Measurements from ENCODE around the gene SMTNL1.

DNA sequence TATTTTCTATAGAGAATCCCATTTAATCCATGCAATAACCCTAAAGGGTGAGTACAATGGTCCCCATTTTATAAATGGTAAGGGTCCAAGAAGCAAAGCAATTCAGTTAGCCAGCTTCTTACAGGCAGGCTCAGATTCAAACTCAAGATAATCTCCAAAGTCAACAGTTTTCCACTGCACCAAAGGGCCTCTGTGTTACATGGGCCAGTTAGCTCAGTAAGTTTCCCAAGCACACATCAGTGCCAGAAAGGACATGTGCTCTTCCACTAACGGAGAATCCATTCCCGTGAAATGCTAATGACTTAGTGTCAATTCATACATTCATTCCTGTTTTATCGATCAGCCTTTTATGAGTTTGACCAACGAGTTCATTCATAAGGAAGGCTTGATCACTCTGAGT, 32.9 kb upstream of the SMTNL1 start:
- TF ChIP-seq, protein P1, sequence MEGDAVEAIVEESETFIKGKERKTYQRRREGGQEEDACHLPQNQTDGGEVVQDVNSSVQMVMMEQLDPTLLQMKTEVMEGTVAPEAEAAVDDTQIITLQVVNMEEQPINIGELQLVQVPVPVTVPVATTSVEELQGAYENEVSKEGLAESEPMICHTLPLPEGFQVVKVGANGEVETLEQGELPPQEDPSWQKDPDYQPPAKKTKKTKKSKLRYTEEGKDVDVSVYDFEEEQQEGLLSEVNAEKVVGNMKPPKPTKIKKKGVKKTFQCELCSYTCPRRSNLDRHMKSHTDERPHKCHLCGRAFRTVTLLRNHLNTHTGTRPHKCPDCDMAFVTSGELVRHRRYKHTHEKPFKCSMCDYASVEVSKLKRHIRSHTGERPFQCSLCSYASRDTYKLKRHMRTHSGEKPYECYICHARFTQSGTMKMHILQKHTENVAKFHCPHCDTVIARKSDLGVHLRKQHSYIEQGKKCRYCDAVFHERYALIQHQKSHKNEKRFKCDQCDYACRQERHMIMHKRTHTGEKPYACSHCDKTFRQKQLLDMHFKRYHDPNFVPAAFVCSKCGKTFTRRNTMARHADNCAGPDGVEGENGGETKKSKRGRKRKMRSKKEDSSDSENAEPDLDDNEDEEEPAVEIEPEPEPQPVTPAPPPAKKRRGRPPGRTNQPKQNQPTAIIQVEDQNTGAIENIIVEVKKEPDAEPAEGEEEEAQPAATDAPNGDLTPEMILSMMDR (IDR thresholded peaks at IDR 0.05; ENCODE audit: low read depth, low read length, missing input control) = no peak
- TF ChIP-seq FOXA1 (IDR thresholded peaks at IDR 0.05) (no peak), RAD21 (IDR thresholded peaks at IDR 0.05) (no peak), JUND (IDR thresholded peaks at IDR 0.05) (no peak), GABPA (IDR thresholded peaks at IDR 0.05 in 1 of 2, conservative IDR thresholded peaks at IDR 0.05 in 1 of 2) (no peak), TAF1 (conservative IDR thresholded peaks at IDR 0.05) (no peak), YY1 (IDR thresholded peaks at IDR 0.05) (no peak)
- TF ChIP-seq, protein P2, sequence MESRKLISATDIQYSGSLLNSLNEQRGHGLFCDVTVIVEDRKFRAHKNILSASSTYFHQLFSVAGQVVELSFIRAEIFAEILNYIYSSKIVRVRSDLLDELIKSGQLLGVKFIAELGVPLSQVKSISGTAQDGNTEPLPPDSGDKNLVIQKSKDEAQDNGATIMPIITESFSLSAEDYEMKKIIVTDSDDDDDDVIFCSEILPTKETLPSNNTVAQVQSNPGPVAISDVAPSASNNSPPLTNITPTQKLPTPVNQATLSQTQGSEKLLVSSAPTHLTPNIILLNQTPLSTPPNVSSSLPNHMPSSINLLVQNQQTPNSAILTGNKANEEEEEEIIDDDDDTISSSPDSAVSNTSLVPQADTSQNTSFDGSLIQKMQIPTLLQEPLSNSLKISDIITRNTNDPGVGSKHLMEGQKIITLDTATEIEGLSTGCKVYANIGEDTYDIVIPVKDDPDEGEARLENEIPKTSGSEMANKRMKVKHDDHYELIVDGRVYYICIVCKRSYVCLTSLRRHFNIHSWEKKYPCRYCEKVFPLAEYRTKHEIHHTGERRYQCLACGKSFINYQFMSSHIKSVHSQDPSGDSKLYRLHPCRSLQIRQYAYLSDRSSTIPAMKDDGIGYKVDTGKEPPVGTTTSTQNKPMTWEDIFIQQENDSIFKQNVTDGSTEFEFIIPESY (IDR thresholded peaks at IDR 0.05) = no peak
- TF ChIP-seq, protein P3, sequence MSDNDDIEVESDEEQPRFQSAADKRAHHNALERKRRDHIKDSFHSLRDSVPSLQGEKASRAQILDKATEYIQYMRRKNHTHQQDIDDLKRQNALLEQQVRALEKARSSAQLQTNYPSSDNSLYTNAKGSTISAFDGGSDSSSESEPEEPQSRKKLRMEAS (IDR thresholded peaks at IDR 0.05) = no peak
- TF ChIP-seq, protein P4, sequence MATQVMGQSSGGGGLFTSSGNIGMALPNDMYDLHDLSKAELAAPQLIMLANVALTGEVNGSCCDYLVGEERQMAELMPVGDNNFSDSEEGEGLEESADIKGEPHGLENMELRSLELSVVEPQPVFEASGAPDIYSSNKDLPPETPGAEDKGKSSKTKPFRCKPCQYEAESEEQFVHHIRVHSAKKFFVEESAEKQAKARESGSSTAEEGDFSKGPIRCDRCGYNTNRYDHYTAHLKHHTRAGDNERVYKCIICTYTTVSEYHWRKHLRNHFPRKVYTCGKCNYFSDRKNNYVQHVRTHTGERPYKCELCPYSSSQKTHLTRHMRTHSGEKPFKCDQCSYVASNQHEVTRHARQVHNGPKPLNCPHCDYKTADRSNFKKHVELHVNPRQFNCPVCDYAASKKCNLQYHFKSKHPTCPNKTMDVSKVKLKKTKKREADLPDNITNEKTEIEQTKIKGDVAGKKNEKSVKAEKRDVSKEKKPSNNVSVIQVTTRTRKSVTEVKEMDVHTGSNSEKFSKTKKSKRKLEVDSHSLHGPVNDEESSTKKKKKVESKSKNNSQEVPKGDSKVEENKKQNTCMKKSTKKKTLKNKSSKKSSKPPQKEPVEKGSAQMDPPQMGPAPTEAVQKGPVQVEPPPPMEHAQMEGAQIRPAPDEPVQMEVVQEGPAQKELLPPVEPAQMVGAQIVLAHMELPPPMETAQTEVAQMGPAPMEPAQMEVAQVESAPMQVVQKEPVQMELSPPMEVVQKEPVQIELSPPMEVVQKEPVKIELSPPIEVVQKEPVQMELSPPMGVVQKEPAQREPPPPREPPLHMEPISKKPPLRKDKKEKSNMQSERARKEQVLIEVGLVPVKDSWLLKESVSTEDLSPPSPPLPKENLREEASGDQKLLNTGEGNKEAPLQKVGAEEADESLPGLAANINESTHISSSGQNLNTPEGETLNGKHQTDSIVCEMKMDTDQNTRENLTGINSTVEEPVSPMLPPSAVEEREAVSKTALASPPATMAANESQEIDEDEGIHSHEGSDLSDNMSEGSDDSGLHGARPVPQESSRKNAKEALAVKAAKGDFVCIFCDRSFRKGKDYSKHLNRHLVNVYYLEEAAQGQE (IDR thresholded peaks at IDR 0.05) = no peak
